NCI-H446 treated with DMSO at 0.1 percent for 48 hours (cell line): ENCODE results near the gene CDX2.

Experiments
- DNase-seq: peaks from one replicate; lab custom pipeline; 2025; lab: John Stamatoyannopoulos, UW

CDX2 gene

DNA sequence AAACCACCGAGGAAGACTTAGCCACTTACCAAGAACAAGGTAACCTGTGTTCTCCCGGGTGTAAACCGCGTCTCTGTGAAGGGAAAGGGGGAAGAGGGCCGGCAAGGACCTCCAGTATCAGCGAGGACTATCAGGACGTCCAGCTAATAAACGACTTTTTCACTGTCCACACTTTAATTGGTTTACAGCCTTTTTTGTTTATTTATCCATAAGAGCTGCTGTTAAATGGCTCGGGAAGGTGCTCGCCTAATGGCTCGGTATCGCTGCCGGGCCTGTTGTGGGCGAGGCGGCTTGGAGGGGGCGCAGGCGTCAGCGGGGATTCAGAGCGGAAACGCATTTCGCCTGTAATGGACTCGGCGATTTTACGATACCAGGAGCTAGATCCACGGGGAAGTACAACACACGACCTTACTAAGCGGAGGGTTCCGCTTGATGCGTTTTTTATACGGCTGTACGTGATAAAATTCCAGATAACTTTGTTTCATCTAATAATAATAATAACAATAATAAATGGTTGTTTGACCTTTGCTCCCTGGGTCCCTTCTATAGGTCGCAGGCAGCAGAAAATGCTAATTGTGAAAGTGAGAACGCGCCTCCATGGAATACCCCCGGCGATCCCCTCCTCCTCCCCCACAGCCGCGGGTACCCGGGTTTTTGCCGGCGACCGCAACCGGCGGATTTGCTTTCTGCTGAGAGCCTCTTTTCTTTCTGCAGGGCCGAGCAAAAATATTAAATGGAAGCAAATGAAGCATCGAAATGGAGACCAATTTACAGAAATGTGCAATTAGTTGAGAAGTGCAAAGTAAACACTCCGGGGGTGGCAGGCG lies 51.8 kb downstream of the CDX2 start:
- no peak for DNase-seq

DNA sequence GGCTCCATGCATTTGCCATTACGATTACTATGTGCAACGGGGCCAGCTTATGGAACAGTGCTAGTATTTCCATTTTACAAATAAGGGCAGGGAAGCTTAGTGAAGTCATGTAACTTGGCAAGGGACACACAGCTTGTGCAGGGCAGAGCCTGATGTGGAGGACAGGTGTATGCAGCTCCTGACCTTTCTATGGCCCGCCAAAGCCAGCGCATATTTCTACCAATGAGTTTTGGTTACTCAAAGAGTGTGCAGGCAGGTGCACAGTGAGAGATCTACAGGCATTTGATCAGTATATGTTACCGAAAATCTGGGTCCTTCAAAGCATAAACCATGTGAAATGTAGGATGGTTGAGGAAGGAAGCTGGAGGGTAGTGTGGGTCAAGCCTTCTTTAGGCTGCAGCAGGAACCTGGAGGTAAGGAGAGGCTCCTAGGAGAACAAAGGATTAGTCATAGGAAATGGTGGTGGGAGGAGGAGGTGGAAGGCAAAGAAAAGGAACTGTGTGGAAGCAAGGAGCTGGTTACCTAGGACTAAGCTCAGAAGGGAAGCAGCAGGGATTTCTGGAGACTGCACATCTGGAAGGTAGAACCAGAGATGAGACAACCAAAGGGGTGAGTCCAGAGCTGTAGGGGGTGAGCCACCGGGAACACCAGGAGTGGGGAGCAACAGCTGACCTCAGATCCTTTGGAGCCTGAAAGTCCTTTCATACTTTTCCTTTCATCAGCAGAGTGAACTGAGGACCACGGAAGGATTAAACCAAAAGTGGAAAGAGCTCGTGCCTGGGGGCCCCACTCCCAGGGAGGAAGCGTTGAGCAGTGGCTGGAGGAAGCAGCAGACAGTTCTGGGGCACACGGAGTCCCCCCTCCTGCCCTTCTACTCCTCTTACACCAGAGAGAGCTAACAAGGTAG lies 53.6 kb downstream of the CDX2 start:
- DNase-seq: no peak

DNA sequence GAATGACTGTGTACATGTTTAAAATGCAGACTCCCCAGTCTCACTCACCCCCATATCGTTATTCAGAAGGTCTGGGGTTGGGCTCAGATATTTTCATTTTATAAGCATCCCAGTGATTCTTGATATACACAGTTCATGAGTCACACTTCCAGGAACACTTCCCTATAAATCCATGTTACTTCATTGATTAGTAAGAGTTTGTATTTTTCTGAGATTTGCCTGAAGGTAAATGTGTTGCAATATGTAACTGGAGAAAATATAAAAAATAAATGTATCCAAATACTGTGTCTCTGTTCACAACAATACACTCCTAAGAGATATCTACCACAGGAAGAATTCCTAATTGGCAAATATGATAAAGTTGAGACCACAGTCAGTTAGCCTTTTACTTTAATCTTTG lies 56.0 kb downstream of the CDX2 start:
- no peak for DNase-seq

DNA sequence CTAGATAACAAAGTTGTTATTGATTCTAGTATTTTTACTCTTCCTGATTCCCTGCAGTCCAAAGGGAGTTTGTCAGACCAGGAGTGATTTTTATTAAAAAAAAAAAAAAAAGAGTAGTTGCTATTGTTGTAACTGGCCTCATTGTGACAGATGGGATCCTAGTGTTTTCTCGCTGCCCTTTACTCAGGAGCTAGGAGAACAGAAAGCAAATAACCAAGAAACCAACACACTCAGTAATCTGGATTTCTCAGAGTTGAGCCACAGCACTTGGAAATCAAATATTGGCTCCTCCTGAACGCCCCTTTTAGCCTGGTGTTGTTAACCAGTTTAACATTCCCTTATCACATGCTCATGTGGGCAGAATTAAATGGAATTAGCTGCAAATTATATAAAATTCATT lies 57.6 kb downstream of the CDX2 start:
- DNase-seq: no peak
